NCI-H2081 (cell line): ENCODE data around the gene RCSD1.
"Not testable (repeated sequence)": the region's sequence is repeated elsewhere in the genome, so short reads cannot be mapped to it uniquely, and the experiment has no call there.

Experiments used
- DNase-seq, 2 experiments: peaks; one replicate each; lab custom pipeline; 2025; lab: John Stamatoyannopoulos, UW

Gene RCSD1, protein sequence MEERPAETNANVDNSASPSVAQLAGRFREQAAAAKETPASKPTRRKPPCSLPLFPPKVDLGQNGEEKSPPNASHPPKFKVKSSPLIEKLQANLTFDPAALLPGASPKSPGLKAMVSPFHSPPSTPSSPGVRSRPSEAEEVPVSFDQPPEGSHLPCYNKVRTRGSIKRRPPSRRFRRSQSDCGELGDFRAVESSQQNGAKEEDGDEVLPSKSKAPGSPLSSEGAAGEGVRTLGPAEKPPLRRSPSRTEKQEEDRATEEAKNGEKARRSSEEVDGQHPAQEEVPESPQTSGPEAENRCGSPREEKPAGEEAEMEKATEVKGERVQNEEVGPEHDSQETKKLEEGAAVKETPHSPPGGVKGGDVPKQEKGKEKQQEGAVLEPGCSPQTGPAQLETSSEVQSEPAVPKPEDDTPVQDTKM

DNA sequence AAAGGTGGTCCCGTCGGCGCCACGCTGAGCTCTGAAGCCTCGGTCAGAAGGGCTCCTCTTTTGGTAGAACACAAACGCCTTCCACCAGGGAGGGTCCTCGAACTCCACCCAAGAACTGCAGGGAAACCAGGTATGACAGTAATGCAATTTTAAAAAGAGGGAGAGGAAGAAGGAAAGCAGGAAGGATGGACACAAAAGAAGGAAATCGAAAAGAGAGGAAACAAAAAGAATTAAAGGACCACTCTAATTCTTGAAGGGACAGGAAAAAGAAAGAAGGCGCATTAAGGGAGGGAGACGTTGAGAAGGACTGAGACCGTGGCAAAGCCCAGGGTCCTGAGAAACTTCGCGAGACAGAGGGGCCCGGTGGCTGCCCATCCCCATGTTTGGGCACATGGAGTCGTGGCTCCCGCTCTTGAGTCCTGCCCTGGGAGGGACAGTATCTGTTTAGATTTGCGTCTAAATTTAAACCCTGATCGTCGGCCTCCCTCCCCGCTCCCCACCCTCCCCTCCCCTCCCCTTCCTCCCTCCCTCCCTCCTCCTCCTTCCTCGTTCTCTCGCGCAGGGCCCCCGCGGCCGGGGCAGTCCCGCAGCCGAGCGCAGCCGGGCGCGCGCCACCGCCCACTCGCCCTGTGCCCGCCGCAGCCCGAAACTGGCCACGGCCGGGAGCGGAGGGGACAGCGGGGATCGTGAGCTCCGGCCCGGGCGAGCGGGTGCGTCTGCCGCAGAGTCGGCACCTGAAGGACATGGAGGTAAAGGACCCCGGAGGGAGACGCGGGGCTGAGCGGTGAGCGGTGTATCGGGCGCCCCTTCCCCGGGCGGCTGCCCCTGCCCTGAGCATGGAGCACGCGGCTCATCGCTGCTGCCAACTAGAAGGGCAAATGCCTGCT is at the start of gene RCSD1:
RCSD1 (plus strand) TSS at position 552 of the 887 bp plus-strand sequence; CDS start at position 744, 192 bp downstream.
- no peak for DNase-seq

DNA sequence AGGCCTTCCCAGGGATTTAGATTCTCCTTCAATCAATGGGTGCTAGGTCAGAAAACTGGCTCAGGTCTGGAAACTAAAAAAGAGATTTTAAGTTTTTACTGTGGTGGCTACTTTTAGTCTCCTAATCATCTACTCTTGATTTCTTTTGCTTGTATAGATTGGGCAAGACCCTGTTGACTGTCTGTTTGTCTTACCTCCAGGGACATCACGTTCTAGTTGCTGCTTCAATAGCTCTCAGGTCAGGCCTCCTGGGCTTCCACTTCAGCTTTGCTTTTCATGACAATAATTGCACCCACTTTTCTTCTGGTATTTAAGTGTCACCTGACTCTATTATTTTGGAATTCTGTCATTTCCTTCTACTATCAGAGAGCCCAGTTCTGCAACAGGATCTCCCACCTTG is 48.0 kb upstream of the RCSD1 start:
- no peak for DNase-seq

DNA sequence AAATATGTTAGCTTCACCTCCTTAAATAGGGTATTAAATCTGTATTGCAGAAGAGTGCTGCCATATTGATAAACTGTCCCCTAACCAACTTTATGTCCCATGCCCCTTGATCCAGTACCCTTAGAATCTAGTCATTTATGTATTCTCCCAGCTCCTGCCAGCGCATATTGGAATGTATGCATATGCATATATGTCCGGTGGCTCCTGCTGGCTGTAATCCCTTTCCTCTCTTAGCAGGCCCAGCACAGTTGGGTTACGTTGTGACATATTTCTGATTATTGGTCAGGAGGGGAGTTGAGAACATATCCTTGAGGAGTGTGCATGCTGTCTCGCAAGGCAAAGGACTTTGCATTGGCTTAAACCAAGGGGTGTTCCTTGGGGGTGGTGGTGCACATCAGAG is 47.3 kb upstream of the RCSD1 start:
- no peak for DNase-seq

DNA sequence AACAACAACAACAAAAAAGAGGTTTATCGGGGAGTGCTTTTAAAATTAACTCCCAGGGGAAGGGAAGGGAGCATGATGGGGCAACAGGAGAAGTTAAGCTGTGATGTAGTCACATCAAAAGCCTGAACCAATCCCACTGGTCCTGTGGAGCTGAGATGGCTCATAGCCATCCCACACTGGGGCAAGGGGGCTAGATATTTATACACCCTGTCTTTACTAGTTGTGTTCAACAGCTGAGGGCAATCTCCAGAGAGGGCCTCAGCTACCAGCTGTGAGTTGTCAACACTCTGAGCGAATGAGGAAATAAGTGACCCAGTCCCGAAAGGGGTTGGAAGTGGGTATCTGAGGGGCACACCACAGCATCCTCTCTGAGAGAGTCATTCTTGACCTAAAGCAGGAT is 45.5 kb upstream of the RCSD1 start:
- DNase-seq: no peak

DNA sequence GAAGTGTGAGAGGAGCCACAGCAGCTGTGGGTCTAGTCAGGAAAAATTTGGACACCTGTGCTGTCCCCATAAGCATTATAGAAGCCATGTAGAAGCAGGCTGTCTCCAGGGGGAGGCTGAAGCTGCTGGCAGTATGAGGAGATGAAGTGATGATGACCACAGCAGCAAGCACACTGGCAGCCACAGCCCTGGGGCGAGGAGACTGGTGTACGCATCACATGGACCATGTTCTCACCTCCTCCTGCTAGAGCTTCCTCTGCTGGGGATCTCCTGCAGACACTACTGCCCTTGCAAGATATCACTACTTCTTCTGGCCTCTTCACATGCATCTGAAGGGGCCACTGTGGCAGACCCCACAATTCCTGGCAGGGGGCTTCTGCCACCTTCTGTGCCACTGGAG is 42.7 kb upstream of the RCSD1 start:
- no peak for DNase-seq

DNA sequence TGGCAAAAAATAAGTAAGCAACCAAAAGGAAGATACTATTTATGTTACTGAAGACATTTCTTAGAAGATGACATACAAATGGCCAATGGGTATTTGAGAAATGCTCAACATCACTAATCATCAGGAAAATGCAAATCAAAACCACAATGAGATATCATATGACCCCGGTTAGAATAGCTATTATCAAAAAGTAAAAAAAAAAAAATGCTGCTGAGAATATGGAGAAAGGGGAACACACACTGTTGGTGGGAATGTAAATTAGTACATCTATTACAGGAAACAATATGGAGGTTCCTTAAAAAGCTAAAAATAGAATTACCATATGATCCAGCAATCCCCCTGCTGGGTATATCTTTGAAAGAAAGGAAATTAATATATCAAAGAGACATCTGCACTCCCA is 42.2 kb upstream of the RCSD1 start:
- DNase-seq: no peak

DNA sequence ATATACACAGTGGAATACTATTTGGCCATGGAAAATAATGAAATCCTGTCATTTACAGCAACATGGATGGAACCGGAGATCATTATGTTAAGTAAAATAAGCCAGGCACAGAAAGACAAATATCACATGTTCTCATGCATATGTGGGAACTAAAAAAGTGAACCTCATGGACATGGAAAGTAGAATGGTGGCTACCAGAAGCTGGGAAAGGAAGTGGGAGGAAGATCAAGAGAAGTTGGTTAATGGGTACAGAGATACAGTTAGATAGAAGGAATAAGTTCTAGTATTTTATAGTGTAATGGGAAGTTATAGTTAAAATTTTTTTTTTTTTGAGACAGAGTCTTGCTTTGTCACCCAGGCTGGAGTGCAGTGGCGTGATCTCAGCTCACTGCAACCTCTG is 41.7 kb upstream of the RCSD1 start:
- no peak for DNase-seq

DNA sequence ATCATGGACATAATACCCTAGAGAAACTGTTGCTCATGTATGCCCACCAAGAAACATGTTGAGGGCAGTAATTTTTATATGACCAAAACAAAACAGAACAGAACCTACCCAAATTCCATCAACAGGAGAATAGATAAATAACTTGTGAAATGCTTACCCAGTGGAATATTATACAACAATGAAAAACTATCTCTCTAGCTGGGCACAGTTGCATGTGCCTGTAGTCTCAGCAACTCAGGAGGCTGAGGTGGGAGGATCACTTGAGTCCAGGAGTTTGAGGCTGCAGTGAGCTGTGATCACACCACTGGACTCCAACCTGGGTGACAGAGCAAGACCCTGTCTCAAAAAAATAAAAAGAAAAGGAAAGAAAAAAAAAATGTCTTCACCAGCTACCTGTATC is 37.6 kb upstream of the RCSD1 start:
- no peak for DNase-seq

DNA sequence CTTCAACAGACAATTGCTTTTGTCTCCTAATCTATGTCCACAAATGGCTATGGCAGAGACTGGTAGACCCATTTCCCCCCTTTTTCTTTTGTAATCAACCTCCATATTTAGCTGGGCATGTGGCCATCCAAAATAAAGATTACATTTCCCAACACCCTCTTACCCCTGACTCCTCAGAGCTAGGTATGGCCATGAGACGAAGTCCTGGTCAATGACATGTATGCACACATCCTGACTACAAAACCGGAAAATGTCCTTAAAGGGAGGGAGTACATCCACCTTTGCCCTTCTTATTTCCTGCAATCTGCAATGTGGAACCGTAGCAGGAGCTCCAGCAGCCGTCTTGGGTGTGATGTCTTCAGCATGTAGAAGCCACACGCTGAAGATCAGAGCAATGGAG is 36.2 kb upstream of the RCSD1 start:
- DNase-seq: no peak

DNA sequence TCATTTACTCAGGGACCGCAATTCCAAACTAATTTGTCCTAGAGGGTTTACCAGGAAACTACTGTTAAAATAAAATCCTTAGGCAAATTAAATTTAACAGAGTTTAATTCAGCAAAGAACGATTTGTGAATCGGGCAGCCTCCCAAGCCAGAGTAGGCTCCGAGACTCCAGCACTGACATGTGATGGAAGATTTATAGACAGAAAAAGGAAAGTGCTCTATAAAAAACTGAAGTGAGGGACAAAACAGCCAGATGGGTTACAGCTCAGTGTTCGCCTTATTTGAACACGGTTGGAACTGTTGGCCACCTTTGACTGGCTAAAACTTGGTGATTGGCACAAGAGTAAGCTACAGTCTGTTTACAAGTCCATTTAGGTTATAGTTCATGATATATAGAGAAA is 35.2 kb upstream of the RCSD1 start:
- peak; percentile 14 to 66 for DNase-seq

DNA sequence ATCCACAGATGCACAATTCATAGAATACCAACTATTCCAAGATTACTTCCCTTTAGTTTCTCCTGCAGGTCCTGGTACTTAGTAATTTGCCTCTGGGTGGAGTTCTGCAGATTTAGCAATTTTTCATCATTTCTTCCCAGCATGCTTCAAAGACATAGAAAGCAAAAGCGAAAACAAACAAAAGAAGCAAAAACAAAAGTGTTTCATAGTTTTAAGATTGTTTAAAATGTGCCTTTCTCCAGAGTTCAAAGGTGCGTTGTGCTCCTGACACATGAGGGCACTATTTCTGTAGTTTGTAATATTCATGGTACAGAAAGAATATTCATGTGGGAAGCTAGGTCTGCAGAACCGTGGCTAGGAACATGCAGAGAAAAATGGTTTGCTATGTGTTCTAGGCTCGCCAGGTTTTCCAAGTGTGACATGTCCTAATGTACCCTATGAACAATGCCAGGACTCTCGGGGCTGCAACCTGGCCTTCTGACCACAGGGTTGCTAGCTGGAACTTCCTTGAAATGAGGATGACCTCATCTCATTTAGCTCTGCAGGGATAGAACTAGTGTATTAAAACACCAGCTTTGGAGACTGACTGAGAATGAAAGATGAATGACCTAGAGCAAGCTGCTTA is 30.0 kb upstream of the RCSD1 start:
- DNase-seq: no peak

DNA sequence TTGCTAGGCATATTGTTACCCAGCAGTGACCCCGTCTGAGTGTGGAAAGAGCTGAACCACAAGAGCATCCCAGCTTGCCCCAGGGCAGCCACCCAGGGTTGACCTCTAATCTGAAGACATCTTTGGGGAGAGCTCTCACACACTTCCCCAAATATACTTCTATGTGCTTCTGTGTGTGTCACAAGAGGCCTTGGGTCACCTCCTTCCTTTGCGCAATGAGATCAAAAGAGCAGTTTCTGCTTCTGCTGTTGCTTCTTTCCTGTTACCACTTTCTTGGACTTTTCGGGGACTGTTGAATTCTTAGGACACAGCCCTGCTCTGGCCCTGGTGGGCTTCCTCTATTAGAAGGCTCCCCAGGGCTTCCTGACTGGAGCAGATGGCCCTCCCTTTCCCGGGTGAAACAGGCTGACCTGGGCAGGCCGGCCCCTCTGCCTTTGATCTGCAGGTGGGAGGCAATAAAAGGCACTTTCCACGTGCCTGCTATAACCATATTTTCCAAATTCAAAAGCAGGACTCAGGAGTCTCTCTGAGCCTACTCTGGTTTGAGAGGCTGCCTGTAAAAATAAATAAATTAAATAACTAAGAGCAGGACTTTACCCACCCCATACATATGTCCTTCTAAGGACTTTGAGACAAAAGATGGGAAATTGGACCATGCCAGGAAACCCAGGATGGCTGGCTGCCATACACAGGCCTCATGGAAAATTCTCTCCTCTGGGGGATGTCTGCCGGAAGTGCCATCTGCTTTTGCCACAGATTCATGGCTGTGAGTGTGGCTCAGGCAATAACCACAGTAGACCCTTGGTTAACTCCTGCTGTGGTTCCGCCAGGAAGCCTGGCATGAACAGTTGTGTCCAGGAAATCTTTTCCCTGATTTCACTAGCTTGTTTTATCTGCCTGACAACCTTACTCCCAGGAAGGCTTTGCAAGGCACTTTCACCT is 28.3 kb upstream of the RCSD1 start:
- peak in 1 of 2 experiments; percentile 11 for DNase-seq

DNA sequence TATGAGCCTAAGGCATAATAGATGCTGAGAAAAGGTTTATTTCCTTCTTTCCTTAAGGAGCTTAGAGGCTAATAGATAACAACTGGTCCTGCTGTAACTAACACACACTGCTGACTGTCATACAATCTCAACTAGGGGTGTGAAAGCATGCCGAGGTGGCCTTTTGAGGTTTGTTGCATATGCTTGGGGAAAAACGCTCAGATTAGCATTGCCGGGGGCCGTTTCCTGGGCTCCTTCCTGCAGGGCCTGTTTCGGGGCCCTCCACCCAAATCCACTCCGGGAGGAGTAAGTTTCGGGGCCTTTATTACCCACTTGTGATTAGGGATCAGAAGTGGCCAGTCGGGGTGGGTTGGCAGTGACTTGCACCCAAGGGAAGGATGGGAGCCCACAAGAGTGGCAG is 27.2 kb upstream of the RCSD1 start:
- DNase-seq: no peak

DNA sequence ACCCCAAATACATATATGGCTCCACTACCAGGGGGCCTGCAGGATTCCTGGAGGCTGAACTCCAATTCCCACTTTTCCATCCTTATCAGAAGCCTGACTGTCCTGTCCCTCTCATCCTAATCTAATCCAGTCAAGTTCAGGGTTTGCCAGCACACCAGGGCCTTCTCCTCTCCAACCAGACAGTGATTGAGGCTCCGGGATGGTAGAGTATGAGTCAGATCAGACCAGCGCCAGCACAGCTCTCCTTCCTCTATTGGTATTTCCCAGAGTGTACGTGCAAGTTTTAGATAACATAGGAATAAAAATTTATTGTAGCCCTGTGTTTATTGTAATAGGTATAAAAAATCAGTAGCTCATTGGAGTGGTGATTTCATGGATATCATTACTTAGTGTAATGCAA is 24.5 kb upstream of the RCSD1 start:
- DNase-seq: no peak

DNA sequence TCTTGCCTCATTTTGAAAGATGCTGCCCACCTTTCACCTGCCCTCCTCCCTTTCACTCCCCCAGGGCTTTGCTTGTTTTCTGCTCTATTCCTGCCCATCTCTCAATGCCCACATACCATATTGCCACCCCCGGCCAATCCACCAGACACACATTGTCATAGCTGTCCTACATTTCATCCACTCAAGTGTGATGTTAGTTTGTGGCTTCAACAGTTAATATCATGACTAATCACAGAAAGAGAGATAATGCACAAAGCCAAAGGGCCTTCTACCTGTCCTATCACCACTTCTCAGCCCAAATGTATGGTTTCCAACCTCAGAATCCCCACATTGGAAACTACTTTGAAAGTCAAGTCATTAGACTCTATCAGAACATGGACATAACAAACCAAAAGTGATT is 18.0 kb upstream of the RCSD1 start:
- no peak for DNase-seq

DNA sequence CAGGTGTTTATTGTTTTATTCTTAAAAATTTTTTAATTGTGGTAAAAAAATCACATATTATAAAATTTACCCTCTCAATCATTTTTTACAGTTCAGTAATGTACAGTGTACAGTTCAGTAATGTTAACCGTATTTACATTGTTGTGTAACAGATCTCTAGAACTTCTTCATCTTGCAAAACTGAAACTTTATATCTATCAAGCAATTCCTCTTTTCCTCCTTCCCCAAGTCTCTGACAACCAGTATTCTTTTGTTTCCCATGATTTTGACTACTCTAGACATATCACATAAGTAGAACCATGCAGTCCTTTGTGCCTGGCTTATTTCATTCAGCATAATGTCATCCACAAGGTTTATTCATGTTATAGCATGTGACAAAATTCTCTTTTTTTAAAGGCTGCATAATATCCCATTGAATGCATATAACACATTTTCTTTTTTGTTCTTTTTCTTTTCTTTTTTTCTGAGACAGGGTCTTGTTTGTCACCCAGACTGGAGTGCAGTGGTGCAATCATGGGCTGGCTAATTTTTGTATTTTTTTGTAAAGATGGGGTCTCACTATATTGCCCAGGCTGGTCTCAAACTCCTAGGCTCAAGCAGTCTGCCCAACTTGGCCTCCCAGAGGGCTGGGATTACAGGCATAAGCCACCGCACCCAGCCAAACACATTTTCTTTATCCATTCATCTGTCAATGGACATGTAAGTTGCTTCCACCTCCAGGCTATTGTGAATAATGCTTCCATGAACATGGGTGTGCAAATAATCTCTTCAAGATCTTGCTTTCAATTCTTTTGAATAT is 17.2 kb upstream of the RCSD1 start:
- no peak for DNase-seq

DNA sequence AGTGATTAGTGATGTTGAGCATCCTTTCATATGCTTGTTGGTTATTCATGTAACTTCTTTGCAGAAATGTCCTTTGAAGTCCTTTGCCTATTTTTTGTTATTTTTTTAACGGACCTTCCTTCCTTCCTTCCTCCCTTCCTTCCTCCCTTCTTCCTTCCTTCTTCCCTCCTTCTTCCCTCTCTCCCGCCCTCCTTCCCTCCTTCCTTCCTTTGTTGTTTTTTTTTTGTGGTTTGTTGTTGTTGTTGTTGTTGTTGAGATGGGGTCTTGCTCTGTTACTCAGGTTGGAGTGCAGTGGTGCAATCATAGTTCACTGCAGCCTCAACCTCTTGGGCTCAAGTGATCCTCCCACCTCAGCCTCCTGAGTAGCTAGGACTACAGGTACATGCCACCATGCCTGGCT is 16.0 kb upstream of the RCSD1 start:
- DNase-seq: not testable (repeated sequence)

DNA sequence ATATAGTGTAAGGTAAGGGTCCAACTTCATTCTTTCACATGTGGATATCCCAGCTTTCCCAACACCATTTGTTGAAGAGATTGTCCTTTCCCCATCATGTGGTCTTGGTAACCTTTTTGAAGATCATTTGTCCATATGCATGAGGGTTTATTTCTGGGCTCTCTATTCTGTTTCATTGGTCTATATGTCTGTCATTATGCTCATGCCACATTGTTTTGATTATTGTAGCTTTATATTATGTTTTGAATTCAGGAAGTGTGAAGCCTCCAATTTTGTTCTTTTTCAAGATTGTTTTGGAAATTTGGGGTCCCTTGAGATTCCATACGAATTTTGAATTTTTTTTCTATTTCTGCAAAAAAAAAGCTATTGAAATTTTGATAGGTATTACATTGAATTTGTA is 15.2 kb upstream of the RCSD1 start:
- no peak for DNase-seq

DNA sequence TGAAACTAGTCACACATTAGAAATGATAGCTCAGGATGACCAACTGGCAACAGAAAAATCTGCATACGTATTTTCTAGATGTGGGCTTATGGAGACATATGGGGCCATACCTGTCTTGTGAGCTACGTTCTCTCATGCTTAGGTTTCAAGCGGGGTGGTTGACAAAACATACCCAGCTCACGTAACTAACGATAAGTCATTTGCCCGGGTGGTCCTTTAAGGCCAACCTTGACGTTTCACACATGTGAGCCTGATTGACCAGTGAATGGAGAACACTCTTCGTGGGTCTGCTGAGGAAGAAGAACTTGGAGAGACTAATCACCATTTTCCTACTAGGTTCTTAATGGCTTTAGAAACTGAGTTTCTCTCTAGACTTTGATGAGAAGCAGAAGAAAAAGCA is 13.5 kb upstream of the RCSD1 start:
- DNase-seq: no peak
